DOHH2 (cell line): ENCODE data around the gene EID3.

ENCODE experiments used
- EZH2phosphoT487 ChIP-seq: fragments of 200-600 bp; sonication (generic); IDR thresholded peaks from 2 replicates; pipeline ENCODE4 v1.6.1; 2017; ENCODE audit warnings: borderline replicate concordance, mild to moderate bottlenecking, antibody characterized with exemption, low read length, moderate library complexity, mixed read lengths
- TF ChIP-seq, protein P1 (sequence below): fragments of 200-600 bp; sonication (generic); IDR thresholded peaks from one replicate; pipeline ENCODE4 v1.5.1; 2014; ENCODE audit warnings: antibody characterized with exemption, mild to moderate bottlenecking, low read depth, low read length; ENCODE audit not compliant: poor library complexity, severe bottlenecking

GRCh38 chr12:104276273-104277131 lies 27.0 kb upstream of the EID3 start:
- TF ChIP-seq, protein P1, sequence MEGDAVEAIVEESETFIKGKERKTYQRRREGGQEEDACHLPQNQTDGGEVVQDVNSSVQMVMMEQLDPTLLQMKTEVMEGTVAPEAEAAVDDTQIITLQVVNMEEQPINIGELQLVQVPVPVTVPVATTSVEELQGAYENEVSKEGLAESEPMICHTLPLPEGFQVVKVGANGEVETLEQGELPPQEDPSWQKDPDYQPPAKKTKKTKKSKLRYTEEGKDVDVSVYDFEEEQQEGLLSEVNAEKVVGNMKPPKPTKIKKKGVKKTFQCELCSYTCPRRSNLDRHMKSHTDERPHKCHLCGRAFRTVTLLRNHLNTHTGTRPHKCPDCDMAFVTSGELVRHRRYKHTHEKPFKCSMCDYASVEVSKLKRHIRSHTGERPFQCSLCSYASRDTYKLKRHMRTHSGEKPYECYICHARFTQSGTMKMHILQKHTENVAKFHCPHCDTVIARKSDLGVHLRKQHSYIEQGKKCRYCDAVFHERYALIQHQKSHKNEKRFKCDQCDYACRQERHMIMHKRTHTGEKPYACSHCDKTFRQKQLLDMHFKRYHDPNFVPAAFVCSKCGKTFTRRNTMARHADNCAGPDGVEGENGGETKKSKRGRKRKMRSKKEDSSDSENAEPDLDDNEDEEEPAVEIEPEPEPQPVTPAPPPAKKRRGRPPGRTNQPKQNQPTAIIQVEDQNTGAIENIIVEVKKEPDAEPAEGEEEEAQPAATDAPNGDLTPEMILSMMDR, result no peak
- TF ChIP-seq EZH2phosphoT487, result no peak
